Stomach (tissue), 19 donors: Measurements from ENCODE around the gene MRPL3. TPM values are rescaled to one million over a fixed set of nuclear protein-coding genes. Genes with fewer than 3 reads are reported as not detected.

Source experiments
- DNase-seq, 2 donors: peaks; one replicate each; pipeline versions ENCODE4 v3.0.0 to v3.0.0-alpha.2; 2013 to 2019
- H3K27ac ChIP-seq, 5 donors: fragments of 200-600 bp in 4 of 5; sonication (generic) in 4 of 5; one replicate each; pipeline ENCODE4 v1.5.1; 2013 to 2019; ENCODE audit warnings: mild to moderate bottlenecking in 1 of 5, moderate library complexity in 1 of 5
- H3K27me3 ChIP-seq, 3 donors: fragments of 200-600 bp; sonication (generic); one replicate each; pipeline ENCODE4 v1.5.1; 2017 to 2019; ENCODE audit warnings: mixed run types in 1 of 3
- H3K36me3 ChIP-seq, 4 donors: fragments of 200-600 bp; sonication (generic); 1 replicate in 3 of 4; 2 replicates in 1 of 4; pipeline ENCODE4 v1.5.1; 2016 to 2019
- H3K4me1 ChIP-seq, 4 donors: fragments of 200-600 bp; sonication (generic); one replicate each; pipeline ENCODE4 v1.5.1; 2016 to 2019
- H3K4me3 ChIP-seq, 4 donors: fragments of 200-600 bp; sonication (generic) in 3 of 4; one replicate each; pipeline ENCODE4 v1.5.1; 2016 to 2019; ENCODE audit warnings: mild to moderate bottlenecking in 1 of 4
- H3K9me3 ChIP-seq, 4 donors: fragments of 200-600 bp; sonication (generic); one replicate each; pipeline ENCODE4 v1.5.1; 2016 to 2019
- CTCF ChIP-seq, 7 experiments: fragments of 450-650 bp in 4 of 7; fragments of 200-600 bp in 3 of 7; sonication (generic) in 3 of 7; IDR thresholded peaks; one replicate each; pipeline ENCODE4 v1.5.1; 2016 to 2019; ENCODE audit warnings: antibody characterized with exemption in 7 of 7, control low read depth in 2 of 7, mild to moderate bottlenecking in 1 of 7
- EP300 ChIP-seq: sonication (generic); formaldehyde crosslinking; IDR thresholded peaks from one replicate; pipeline ENCODE4 v1.6.1; 2017; ENCODE audit warnings: antibody characterized with exemption
- POLR2A ChIP-seq, 4 donors: fragments of 450-650 bp; IDR thresholded peaks; one replicate each; pipeline ENCODE4 v1.6.1; 2016; ENCODE audit warnings: antibody characterized with exemption in 4 of 4, control low read depth in 2 of 4, mild to moderate bottlenecking in 1 of 4, moderate library complexity in 1 of 4
- POLR2AphosphoS5 ChIP-seq, 3 donors: sonication (generic); formaldehyde crosslinking; IDR thresholded peaks; one replicate each; pipeline ENCODE4 v1.6.1; 2016; ENCODE audit warnings: antibody characterized with exemption in 3 of 3
- WGBS, 5 donors: extraction: QIAGEN DNeasy Blood & Tissue Kit in 3 of 5; methylation state at CpG; one replicate each; pipeline versions ENCODE4 v1.1.5 to v1.1.7; 2013 to 2018; 5-methylcytosine and 5-hydroxymethylcytosine counted together
- intact Hi-C: fragments of 100-400 bp; cut with DNase I; formaldehyde crosslinking; loops from one replicate; pipeline ENCODE4 v1.15.1; 2023; ENCODE audit warnings: low total_unique reads
- long read RNA-seq, 10 donors: transcript quantifications; one replicate each; lab custom pipeline, GENCODE V29; 2026
- polyA plus RNA-seq, 3 donors: library from polyadenylated mRNA; stranded (reverse); fragments of 200-250 nt; gene quantifications; one replicate each; pipeline ENCODE4 v1.2.3, GENCODE V29; 2013
- total RNA-seq, 5 donors: library from RNA; depleted of rRNA; stranded (reverse); fragments of >200 nt; gene quantifications; one replicate each; pipeline versions ENCODE4 v1.1.0 to v1.2.3, GENCODE V29; 2014 to 2016
- donor health status: healthy with polysubstance abuse.
- donor health status: Bipolar disorder and iron deficiency.
- donor health status: healthy.

MRPL3 gene
- 10 to 100 TPM; 12.8 to 99.0 (median 37.9) TPM for total RNA-seq
- 10 to 100 TPM; 69.7 to 78.8 (median 76.2) TPM for polyA plus RNA-seq
- long read RNA-seq, donor 1, transcript MRPL3-201 (10 exons, 1,706 nt) = major isoform, 10 of 12 reads
- long read RNA-seq, donor 1, partial matches to known transcripts = 0 of 12 reads
- long read RNA-seq, donor 1, other reads (novel, unspliced or antisense) = 0 of 12 reads
- long read RNA-seq, donor 2, transcript MRPL3-201 (10 exons, 1,706 nt) = major isoform, 19 of 22 reads
- long read RNA-seq, donor 2, partial matches to known transcripts = 0 of 22 reads
- long read RNA-seq, donor 2, other reads (novel, unspliced or antisense) = 0 of 22 reads
- long read RNA-seq, donor 3, transcript MRPL3-201 (10 exons, 1,706 nt) = major isoform, 25 of 30 reads
- long read RNA-seq, donor 3, partial matches to known transcripts = 5 of 30 reads
- long read RNA-seq, donor 3, other reads (novel, unspliced or antisense) = 0 of 30 reads
- long read RNA-seq, donor 4, partial matches to known transcripts = 0 of 2 reads
- long read RNA-seq, donor 4, other reads (novel, unspliced or antisense) = 0 of 2 reads
- long read RNA-seq, donor 5, transcript MRPL3-201 (10 exons, 1,706 nt) = major isoform, 27 of 30 reads
- long read RNA-seq, donor 5, partial matches to known transcripts = 0 of 30 reads
- long read RNA-seq, donor 5, other reads (novel, unspliced or antisense) = 0 of 30 reads
- long read RNA-seq, donor 6 = 0 reads
- long read RNA-seq, donor 7, transcript MRPL3-208 (4 exons, 813 nt) = minor isoform, 5 of 33 reads
- long read RNA-seq, donor 7, transcript MRPL3-201 (10 exons, 1,706 nt) = major isoform, 27 of 33 reads
- long read RNA-seq, donor 7, partial matches to known transcripts = 0 of 33 reads
- long read RNA-seq, donor 7, other reads (novel, unspliced or antisense) = 0 of 33 reads
- long read RNA-seq, donor 8, transcript MRPL3-201 (10 exons, 1,706 nt) = major isoform, 26 of 36 reads
- long read RNA-seq, donor 8, partial matches to known transcripts = 5 of 36 reads
- long read RNA-seq, donor 8, other reads (novel, unspliced or antisense) = 0 of 36 reads
- long read RNA-seq, donor 9, transcript MRPL3-201 (10 exons, 1,706 nt) = major isoform, 19 of 31 reads
- long read RNA-seq, donor 9, partial matches to known transcripts = 10 of 31 reads
- long read RNA-seq, donor 9, other reads (novel, unspliced or antisense) = 0 of 31 reads
- long read RNA-seq, donor 10, transcript MRPL3-201 (10 exons, 1,706 nt) = major isoform, 12 of 23 reads
- long read RNA-seq, donor 10, partial matches to known transcripts = 7 of 23 reads
- long read RNA-seq, donor 10, other reads (novel, unspliced or antisense) = 0 of 23 reads

DNA sequence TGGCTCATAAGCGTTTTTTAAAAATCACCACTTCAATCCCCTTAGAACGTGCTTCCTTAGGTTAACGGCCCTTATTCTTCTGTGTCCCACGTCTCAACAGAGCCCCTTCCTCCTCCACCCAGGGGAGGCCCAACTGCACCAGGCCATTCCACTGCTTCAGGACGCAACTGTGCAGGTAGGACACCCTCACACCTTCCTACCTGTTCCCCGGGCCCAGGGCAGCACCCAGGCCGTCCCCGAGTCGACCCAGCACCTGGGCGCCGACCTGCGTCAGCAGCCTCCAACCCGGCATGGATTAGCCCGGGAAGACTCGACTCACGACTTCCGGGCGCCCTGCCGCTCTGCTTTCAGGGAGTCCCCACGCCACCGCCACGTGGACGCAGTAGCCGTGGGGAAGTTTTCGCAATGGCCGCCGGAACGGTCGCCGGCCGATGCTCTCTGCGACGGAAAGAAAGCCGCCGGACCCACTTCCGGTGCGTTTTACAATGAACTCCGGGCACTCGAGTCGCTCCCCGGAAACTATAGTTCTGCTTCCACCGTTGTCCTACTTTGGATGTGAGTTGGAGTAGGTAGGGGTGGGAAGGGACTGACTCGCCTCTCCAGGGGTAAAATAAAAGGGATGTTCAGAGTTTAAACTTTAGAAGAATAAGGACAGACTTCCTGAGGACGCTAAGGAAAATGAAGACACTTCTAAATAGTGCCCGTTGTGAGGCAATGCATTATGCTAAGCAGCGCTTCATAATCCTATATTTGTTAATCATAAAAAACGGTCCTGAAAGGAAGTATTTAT, at the start of gene MRPL3:
Gene MRPL3, minus strand, starts transcription at position 442 of the 790 bp plus-strand sequence. Its CDS starts 150 bp downstream, at position 292.
- intact Hi-C loops = loop anchor here (5.0 kb wide), 1 partner anchor 130 kb away; no protein-coding TSS in a partner anchor
- Histone ChIP-seq H3K27me3 (peaks cover 0 to 8% (median 0%) of the 10 kb centered on the region in 3 donors), H3K36me3 (peaks cover 12 to 30% (median 28%) of the 10 kb centered on the region in 4 donors), H3K4me1 (peaks cover 7 to 35% (median 27%) of the 10 kb centered on the region in 4 donors), H3K4me3 (peak within 1 kb of the TSS; percentile 76 to 96 (median 88)), H3K9me3 (no peaks in the 10 kb centered on the region), H3K27ac (peak within 1 kb of the TSS; percentile 63 to 88 (median 82))
- peak; percentile 88 to 95 for DNase-seq
- TF ChIP-seq POLR2A (IDR thresholded peaks at IDR 0.05) (no peak), POLR2AphosphoS5 (IDR thresholded peaks at IDR 0.05) (peak; percentile 58 to 90 (median 64)), EP300 (no peak)
- WGBS, 5 donors = 2 to 3% (median 3%) methylated on average over 38 to 47 of the region's 47 CpGs

DNA sequence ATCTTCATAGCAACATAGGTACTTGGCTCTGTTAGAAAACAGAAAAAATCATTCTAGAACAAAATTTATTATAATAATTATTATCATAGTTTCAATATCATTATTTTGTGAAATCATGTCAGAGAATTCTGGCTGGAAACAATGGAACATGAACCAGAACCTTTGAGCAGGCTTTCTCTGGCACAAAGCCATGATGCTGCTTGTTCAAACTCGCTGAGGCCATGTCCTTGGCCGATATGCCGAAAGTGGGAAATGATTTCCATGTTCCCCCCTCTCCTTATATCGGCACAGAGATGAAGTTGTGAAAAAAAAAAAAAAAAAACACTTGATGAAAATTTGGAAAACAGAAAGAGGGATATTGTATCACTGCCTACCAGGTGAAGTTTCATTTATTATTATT, 49.0 kb upstream of the MRPL3 start:
- no peak overlapping the region for H3K4me3 ChIP-seq
- H3K9me3 ChIP-seq = no peaks in the 10 kb centered on the region
- no peak for DNase-seq
- no peaks in the 10 kb centered on the region for H3K36me3 ChIP-seq
- 55 to 84% (median 80%) methylated on average over 4 of the region's 4 CpGs for whole genome bisulfite sequencing, 5 donors
- H3K27me3 ChIP-seq = no peaks in the 10 kb centered on the region
- intact Hi-C loops = no loop called here
- TF ChIP-seq EP300 (no peak), POLR2AphosphoS5 (IDR thresholded peaks at IDR 0.05) (no peak), CTCF (IDR thresholded peaks at IDR 0.05) (no peak), POLR2A (IDR thresholded peaks at IDR 0.05) (no peak)
- H3K4me1 ChIP-seq = no peaks in the 10 kb centered on the region
- no peak overlapping the region for H3K27ac ChIP-seq

DNA sequence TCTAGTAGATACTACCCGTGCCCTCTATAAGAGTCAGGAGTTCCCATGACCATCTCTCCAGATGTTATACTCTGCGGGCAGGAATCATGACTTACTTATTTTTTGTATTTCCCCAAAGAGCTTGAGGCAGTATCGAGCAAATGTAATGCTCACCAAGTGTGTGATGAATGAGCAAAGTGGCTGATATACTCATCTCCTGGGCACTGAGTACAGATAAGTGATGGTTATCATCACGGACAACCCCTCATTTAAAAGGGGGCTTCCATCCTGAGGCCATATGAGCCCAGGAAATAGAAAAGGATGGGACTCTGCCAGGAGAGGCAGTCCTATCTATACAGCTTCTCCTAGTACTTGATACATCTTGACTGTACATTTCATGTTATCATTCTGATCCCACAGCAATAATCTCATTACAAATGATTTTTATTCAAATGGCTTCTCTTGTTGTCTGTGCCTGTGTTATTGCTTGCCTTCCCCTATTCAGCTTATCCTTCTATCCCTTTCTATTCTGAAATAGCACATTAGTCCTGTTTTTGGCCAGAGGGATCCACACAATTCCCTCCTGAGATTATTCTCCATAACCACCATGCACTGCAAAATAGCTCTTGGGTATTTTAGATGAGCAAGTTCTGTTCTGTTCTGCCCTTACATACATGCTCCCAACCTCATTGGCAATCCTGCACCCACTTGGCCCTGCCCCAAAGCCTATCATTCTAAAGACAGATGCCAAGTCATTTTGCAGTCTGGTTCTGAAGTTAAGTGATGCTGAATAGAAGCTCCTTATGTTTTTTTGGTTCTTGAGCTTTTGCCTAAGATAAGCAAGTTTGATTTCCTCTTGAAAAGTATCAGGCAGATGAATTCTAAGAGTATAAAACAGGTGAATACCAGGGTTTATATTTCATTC, 48.0 kb upstream of the MRPL3 start:
- Histone ChIP-seq H3K27ac (no peak overlapping the region), H3K9me3 (no peaks in the 10 kb centered on the region), H3K36me3 (no peaks in the 10 kb centered on the region), H3K4me3 (no peak overlapping the region), H3K4me1 (no peaks in the 10 kb centered on the region), H3K27me3 (no peaks in the 10 kb centered on the region)
- no peak for DNase-seq
- intact Hi-C loops = no loop called here
- 58 to 86% (median 68%) methylated on average over 4 of the region's 4 CpGs for WGBS, 5 donors
- TF ChIP-seq POLR2A (IDR thresholded peaks at IDR 0.05) (no peak), POLR2AphosphoS5 (IDR thresholded peaks at IDR 0.05) (no peak), EP300 (no peak), CTCF (IDR thresholded peaks at IDR 0.05) (no peak)
